BJ (cell line): ENCODE measurements around the gene APOBR. TPM values are rescaled to one million over a fixed set of nuclear protein-coding genes. Genes with fewer than 3 reads are reported as not detected.

Experiments used
- CTCF ChIA-PET: fragments of 350-600 bp; formaldehyde crosslinking; extraction: SDS; loops from one replicate; lab custom pipeline; 2021; ENCODE audit warnings: antibody characterized with exemption, inconsistent platforms; lab: Yijun Ruan, JAX
- POLR2A ChIA-PET: fragments of 300-600 bp; sonication (Branson Sonifier 250); formaldehyde crosslinking; extraction: SDS; loops from one replicate; lab custom pipeline; 2021; ENCODE audit warnings: antibody characterized with exemption; lab: Charles Lee
- DNase-seq: peaks from one replicate; pipeline ENCODE4 v3.0.0-alpha.2; 2011; ENCODE audit warnings: low read depth
- H3K27me3 ChIP-seq: 2 replicates; pipeline ENCODE4 v1.6.0; 2011; ENCODE audit warnings: low read length; ENCODE audit not compliant: control insufficient read depth, insufficient read depth
- H3K36me3 ChIP-seq: 2 replicates; pipeline ENCODE4 v1.5.1; 2011; ENCODE audit warnings: low read length; ENCODE audit not compliant: control insufficient read depth, insufficient read depth
- H3K4me3 ChIP-seq: 2 replicates; pipeline ENCODE4 v1.5.1; 2011; ENCODE audit warnings: low read depth, mild to moderate bottlenecking, control low read depth, low read length
- CTCF ChIP-seq: IDR thresholded peaks from 2 replicates; pipeline ENCODE4 v1.5.1; 2011; ENCODE audit warnings: low read depth, mild to moderate bottlenecking, control low read depth, inconsistent platforms, low read length, moderate library complexity; ENCODE audit not compliant: insufficient read depth
- polyA plus RNA-seq: library from polyadenylated mRNA; depleted of rRNA; stranded (reverse); fragments of >200 nt; gene quantifications from 2 replicates; pipeline ENCODE4 v1.2.3, GENCODE V29; 2011

APOBR gene
- polyA plus RNA-seq, 1 experiment = not detected

DNA sequence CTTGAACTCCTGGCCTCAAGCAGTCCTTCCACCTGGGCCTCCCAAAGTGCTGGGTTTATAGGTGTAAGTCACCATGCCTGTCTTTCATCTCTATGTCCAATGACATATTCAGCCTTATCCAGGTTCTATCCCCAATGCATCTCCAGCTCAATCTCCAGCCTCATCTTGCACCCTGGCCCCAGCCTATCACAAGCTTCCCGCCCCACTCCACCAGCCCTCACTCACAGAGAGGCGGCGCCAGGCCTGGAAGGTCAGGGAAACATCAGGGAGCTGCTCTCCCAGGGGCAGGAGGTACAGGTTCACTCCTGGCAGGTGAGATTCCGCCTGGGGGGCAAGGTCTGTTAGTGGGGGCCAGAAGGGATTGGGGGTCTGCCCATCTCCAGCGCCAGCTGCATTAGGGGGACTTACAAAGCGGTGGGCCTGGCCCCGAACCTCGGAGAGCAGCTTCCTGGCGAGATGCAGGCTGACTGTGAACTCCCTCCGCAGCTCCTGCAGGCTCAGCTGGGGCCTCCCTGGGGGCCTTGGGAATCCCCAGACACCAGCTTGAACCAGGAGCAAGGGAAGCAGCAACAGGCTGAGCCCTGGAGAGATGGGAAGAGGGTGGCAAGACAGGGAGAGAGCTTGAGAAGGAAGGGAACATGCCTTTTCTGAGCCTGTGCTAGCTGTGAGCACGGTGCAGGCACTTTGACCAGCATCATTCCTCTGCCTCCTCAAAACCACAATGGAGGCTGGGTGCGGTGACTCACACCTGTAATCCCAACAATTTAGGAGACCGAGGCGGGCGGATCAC is 9.2 kb downstream of the APOBR start:
- ChIA-PET POLR2A (no interaction called here), CTCF (interaction anchor here (0.6 to 1.0 kb wide), 3 partner anchors 11 to 25 kb away, joined by 3 to 4 read pairs (median 3); no protein-coding TSS in a partner anchor)
- Histone ChIP-seq H3K27me3 (peaks cover 3% of the 10 kb centered on the region), H3K36me3 (no peaks in the 10 kb centered on the region), H3K4me3 (no peak overlapping the region)
- no peak for TF ChIP-seq CTCF
- no peak for DNase-seq

GRCh38 chr16:28504707-28505404 is 10.4 kb downstream of the APOBR start:
- ChIA-PET CTCF (no interaction called here), POLR2A (no interaction called here)
- Histone ChIP-seq H3K27me3 (peaks cover 3% of the 10 kb centered on the region), H3K36me3 (no peaks in the 10 kb centered on the region), H3K4me3 (no peak overlapping the region)
- DNase-seq = no peak
- no peak for TF ChIP-seq CTCF

DNA sequence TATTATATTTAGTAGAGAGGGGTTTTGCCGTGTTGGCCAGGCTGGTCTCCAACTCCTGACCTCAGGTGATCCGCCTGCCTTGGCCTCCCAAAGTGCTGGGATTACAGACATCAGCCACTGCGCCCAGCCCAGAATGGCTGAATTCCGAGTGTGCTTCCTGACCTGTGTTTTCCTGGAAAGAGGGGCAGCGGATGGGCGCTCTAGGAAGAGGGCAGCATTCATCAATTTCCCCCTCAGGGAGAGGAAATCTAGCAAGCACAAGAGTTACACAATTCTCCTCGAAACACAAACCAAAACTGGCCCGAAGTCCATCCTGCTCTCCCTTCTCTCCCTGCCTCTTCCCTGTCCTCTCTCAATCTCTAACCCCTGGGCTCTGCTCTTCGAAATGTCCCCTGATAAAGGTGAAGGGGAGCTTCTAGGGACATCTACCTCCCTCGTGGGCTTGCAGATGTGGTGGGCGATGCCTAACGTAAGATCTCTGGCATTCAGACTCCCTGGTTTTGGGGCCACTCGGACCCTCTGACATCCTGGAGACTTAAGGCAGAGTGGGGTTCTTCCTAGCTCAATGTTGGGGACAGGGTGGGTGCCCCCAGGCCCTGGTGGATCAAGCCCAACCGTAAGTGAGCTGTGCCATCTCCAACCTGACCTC is 11.2 kb downstream of the APOBR start:
- CTCF ChIA-PET = no interaction called here
- Histone ChIP-seq H3K36me3 (no peaks in the 10 kb centered on the region), H3K27me3 (peaks cover 3% of the 10 kb centered on the region), H3K4me3 (no peak overlapping the region)
- DNase-seq = no peak
- POLR2A ChIA-PET = no interaction called here
- TF ChIP-seq CTCF = no peak

DNA sequence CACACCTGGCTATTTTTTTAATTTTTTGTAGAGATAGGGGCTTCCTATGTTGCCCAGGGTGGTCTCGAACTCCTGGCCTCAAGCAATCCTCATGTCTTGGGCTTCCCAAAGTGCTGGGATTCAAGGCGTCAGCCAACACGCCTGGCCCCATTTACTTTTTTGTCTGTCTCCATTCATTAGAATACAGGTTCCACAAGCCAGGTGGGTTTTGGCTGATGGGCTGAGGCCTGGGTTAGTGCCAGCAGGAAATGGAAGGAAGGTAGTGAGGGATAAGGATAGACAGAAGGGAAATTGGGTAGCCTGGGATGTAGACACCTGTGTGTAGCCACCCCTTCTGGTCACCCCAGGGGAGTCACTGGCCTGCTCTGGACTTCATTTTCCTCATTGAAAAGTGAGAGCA is 16.6 kb downstream of the APOBR start:
- DNase-seq = no peak
- CTCF ChIA-PET = no interaction called here

More for the DNA sequence above, 16.6 kb downstream of the APOBR start:
- POLR2A ChIA-PET = no interaction called here
- TF ChIP-seq CTCF = no peak
- Histone ChIP-seq H3K4me3 (no peak overlapping the region), H3K27me3 (no peaks in the 10 kb centered on the region; the same call in 1 of the 2 replicates), H3K36me3 (no peaks in the 10 kb centered on the region)
